ENCODE measurements around the gene BTD.
A peak's percentile ranks its signal among the peaks of the same experiment; 100 is the strongest.

The BTD gene

GRCh38 chr3:15636028-15636709, 34.6 kb downstream of the BTD start:
- DNase-seq (ENCODE audit: low read depth) = peak; percentile 98

- DNase-seq (ENCODE audit: low read depth) = no peak
Measured at GRCh38 chr3:15637131-15637951, 35.8 kb downstream of the BTD start.

DNA sequence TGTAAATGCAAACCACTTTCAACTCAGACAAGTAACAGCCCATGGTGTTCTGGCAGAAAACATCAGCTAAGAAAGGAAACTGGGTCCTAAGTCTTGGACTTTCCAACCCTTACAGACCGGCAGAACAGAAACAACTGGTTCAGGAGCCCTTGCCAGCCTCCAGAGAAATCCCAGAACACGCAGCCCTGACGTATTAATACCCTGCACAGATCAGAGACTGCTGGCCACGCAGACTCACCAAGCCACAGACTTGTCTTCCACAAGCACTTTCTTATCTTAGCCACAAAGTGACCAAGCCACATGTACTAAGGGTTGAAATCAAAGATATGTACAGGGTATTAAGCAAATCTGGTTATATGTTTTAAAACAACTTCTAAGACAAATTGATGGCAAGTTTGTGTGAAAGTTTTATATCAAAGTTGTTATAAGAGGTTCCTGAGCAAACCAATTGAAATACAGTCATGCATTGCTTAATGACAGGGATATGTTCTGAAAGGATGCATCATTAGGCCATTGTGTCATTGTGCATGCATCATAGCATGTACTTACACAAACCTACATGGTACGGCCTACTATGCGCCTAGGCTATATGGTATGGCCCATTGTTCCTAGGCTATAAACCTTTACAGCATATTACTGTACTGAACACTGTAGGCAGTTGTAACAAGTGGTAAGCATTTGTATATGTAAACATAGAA, 36.8 kb downstream of the BTD start:
- peak; percentile 60 for DNase-seq (ENCODE audit: low read depth)

GRCh38 chr3:15638891-15639262, 37.3 kb downstream of the BTD start:
- DNase-seq (ENCODE audit: low read depth) = peak; percentile 72

DNA sequence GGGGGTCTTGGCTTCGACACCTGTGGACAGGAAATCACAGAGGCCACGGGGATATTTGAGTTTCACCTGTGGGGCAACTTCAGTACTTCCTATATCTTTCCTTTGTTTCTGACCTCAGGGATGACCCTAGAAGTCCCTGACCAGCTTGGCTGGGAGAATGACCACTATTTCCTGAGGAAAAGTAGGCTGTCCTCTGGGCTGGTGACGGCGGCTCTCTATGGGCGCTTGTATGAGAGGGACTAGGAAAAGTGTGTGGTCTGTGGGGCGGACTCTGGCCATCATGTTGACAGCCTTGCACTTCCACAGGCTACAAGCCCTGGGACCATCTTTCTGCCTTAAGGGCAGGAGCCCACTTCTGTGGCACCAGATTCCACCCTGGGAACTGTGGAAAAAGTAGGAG, 43.7 kb downstream of the BTD start:
- DNase-seq (ENCODE audit: low read depth) = no peak

DNA sequence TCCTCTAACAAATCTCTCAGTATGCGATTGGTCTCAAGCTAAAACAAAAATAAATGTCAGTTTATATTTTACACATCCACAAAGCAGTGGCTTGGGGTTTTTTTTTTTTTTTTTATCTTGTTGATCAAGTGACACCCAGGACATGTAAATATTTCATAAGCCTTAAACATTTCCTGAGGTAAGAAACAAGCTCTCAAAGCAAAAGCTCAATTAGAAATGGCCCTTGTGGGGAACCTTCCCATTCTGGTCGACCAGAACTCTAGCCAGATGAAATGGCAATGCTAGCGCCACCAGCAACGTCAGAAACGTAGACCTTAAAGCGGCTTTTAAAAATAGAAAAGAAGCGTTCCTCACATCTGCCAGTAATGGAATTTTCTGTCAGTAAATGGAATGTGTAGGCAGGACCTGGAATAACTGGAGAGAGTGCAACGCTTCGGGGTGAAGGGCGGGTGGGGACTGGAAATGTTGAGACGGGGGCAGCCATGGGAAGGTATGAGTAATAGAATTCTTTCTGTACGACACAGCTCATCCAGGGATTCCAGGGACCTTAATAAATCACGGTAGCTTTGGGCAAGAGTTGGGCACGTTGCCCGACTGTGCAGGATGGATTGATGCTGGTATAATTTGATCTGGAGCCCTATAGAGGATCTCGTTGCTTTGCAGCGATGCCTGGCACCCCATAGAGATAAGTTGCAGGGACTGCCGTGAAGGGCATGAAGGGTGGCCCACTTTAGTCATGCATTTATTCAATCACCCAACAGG, 44.4 kb downstream of the BTD start:
- peak; percentile 97 for DNase-seq (ENCODE audit: low read depth)

DNA sequence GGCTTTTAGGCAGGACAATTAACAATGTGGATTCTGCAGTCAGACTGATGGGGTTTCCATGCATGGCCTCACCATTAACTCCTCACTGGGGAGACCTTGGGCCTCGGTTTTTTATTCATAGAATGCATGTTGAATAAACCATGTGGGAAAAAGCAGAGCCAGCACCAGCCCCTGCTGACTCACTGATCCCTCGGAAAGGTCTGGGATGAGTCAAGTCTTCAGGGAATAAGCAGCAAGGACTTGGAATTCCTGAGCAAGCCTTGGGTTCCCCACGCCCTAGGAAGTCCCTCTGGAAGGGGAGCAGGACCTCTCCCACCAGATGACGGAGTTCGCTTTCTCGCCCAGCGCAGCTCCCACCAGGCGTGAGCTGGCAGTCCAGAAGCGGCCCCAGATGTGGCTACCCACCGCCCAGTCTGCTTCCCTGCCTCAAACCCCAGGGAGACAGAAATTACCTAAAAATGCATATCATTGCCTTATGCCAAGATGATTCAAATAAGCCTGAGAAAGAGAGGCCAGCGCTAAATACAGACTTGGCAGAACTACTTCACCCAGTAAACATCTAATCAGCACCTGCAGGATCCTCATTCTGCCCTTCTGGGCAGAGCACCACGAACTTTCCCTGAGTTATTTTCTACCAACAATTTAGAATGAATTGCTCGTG, 45.4 kb downstream of the BTD start:
- DNase-seq (ENCODE audit: low read depth) = peak; percentile 100

- DNase-seq (ENCODE audit: low read depth) = peak; percentile 97
Measured at GRCh38 chr3:15647611-15648167, 46.1 kb downstream of the BTD start.

DNA sequence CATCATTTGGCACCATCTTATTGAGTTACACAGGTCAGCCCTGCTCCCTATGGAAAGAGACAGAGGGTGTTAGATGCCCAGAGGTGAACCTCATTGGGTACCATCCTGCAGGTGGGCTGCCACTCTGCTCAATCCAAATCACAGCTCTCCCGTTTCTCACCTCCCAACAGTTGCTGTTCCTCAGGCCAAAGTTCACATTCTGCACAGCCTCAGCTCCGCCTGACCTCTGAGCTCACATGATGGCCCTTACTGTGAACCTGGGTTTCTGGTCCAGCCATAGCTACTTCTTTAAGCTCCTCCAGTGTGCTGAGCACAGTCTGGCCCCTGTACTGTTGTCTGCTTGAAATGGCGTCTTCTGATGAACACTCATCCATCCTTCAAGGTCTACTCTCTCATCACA, 47.8 kb downstream of the BTD start:
- DNase-seq (ENCODE audit: low read depth) = no peak

DNA sequence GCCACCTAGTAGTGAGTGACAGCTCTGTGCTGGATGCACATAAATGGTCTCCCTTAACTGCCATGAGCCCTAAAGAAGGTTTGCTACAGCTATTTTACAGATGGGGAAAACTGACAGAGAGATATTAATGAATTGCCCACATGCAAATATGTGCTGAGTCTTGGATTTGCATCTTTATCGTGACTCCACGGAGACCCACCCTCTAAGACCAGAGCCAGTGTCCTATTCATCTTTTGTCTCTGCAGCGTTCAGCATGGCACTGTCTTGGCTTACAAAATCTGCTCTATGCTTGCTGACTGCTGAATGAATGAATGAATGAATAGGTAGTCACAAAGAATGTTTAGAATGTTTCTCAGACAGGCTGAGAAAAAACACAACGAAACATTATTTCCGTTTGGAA, 48.3 kb downstream of the BTD start:
- no peak for DNase-seq (ENCODE audit: low read depth)

GRCh38 chr3:15651396-15651795, 49.9 kb downstream of the BTD start:
- no peak for DNase-seq (ENCODE audit: low read depth)

GRCh38 chr3:15653321-15653720, 51.8 kb downstream of the BTD start:
- DNase-seq (ENCODE audit: low read depth) = no peak

DNA sequence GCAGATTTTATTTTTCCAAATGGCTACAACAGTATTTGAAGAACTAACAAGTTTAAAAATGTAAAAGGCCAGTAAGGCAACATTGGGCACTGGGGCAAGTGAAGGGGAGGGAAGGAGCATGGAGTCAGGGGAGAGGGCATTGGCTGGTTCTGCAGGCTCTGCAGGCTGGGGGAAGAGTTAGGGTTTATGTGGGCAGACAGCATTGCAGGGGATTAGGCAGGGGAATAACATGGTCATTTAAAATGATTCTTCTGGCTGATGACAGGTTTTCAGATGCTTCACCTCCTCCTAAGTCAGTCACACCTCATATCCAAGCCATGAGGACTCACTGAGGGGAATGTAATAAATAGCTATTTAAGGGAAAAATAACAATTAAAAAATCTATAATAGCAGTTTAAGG, 52.6 kb downstream of the BTD start:
- DNase-seq (ENCODE audit: low read depth) = no peak

GRCh38 chr3:15654891-15655290, 53.3 kb downstream of the BTD start:
- no peak for DNase-seq (ENCODE audit: low read depth)

DNA sequence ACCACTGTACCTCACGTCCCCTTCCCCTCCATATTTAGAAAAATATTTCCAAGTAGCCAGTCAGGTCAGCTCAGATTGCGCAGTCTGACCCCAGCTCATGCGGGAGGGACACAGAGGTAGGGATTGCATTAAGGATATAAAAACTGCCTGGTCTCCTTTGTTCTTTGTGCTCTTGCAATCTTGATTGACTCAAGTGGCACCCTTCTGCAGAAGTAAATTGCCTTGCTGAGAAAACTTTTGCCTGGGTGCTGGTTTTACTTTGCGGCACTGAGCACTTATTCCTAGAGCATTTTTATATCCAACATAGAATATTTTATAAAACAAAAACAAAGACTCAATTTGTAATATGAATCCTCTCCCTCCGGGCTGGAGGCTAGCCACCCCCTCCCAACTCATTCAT, 54.8 kb downstream of the BTD start:
- DNase-seq (ENCODE audit: low read depth) = no peak

- no peak for DNase-seq (ENCODE audit: low read depth)
Measured at GRCh38 chr3:15657016-15657415, 55.5 kb downstream of the BTD start.

GRCh38 chr3:15659254-15659975, 57.9 kb downstream of the BTD start:
- peak; percentile 17 for DNase-seq (ENCODE audit: low read depth)

DNA sequence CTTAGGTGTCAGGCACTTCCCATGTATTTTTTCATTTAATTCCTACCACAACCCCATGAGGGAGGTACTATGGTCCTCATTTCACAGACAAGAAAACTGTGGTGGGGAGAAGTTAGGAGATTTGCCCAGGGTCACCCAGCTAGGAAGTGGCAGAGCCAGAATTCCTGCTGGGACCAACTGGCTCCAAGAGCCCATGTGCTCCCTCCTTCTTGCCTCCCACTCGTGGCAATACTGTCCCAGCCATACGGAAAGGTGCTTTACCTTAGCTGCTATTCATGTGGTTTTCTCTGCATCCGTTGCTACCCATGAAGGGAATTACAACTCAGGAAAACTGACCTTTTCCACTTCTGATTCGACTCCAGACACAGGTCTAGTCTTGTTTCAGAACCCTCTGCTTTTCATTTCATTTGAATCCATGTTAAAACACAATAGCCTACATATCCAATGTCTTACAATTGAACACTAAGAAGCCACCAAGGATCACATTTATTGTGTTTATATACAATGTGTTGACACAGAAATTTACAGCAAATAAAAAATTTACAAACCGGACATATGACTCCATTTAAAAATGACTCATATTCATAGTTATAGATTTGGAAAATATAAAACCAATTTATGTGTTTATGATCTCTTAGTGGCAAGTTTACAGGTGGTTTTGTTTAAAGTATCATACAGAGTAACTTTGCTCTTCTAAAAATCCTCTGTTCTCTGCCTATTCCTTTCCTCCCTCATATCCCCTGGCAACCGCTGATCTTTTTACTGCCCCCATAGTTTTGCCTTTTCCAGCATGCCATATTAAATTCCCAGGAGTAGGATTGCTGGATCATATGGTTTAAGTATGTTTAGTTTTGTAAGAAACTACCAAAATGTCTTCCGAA, 58.8 kb downstream of the BTD start:
- no peak for DNase-seq (ENCODE audit: low read depth)

DNA sequence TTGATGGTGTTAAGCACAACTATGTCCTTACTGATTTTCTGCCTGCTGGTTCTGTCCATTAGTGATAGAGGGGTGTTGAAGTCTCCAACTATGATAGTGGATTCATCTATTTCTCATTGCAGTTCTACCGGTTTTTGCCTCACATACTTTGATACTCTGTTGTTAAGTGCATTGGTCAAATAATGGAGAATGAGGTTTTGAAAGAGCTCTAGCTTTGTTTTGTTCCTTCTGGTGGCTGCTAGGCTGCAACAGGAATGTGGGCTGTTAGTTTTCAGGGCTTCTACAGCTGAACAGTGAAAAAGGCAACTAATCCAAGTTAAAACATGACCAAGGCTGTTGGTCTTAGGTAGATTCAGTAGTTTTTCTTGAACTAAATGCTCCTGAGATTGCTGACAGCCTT, 62.6 kb downstream of the BTD start:
- no peak for DNase-seq (ENCODE audit: low read depth)
